H1 (cell line): ENCODE results near the gene ZBTB16. TPM values are rescaled to one million over a fixed set of nuclear protein-coding genes. Genes with fewer than 3 reads are reported as not detected.

ENCODE experiments used
- CTCF ChIA-PET: fragments of 300-600 bp; sonication (Branson Sonifier 250); formaldehyde crosslinking; loops from one replicate; lab custom pipeline; 2021; ENCODE audit not compliant: partially characterized antibody; lab: Charles Lee
- POLR2A ChIA-PET: fragments of 300-600 bp; sonication (Branson Sonifier 250); formaldehyde crosslinking; loops from one replicate; lab custom pipeline; 2021; ENCODE audit warnings: inconsistent platforms; ENCODE audit not compliant: partially characterized antibody; lab: Charles Lee
- DNase-seq, 2 experiments: peaks; one replicate each; pipeline versions ENCODE4 v3.0.0 to v3.0.0-alpha.2; 2010 to 2022; ENCODE audit warnings: low spot score in 2 of 2, low read depth in 1 of 2, mixed read lengths in 1 of 2
- FAIRE-seq: peaks from 2 replicates; lab custom pipeline; 2011; peaks lifted over from hg19 to GRCh38; lab: Jason Lieb, UNC
- H2AFZ ChIP-seq: 2 replicates; pipeline ENCODE4 v1.8.1; 2012; ENCODE audit warnings: low read length, inconsistent platforms
- H2AK5ac ChIP-seq: 2 replicates; pipeline ENCODE4 v1.6.1; 2013; ENCODE audit warnings: low read depth, low read length
- H2BK120ac ChIP-seq: replicated peaks from 2 replicates; pipeline ENCODE3; 2013; ENCODE audit warnings: low read depth, low read length, inconsistent platforms
- H2BK12ac ChIP-seq: 2 replicates; pipeline ENCODE4 v1.6.1; 2013; ENCODE audit warnings: low read depth, low read length
- H2BK15ac ChIP-seq: 2 replicates; pipeline ENCODE4 v1.6.1; 2013; ENCODE audit warnings: low read length
- H2BK20ac ChIP-seq: 2 replicates; pipeline ENCODE4 v1.6.1; 2013; ENCODE audit warnings: low read length
- H2BK5ac ChIP-seq: 2 replicates; pipeline ENCODE4 v1.6.1; 2013; ENCODE audit warnings: low read depth, low read length
- H3K14ac ChIP-seq: 2 replicates; pipeline ENCODE4 v1.6.1; 2013; ENCODE audit warnings: inconsistent platforms; ENCODE audit not compliant: insufficient read length
- H3K18ac ChIP-seq: 2 replicates; pipeline ENCODE4 v1.6.1; 2013; ENCODE audit warnings: low read length; ENCODE audit errors: extremely low read depth
- H3K23ac ChIP-seq: 2 replicates; pipeline ENCODE4 v1.6.1; 2013; ENCODE audit warnings: inconsistent platforms; ENCODE audit not compliant: insufficient read length
- H3K23me2 ChIP-seq: 2 replicates; pipeline ENCODE4 v1.6.1; 2013; ENCODE audit warnings: low read depth, low read length
- H3K27ac ChIP-seq: 2 replicates; pipeline ENCODE4 v1.6.1; 2011; ENCODE audit warnings: low read depth, low read length, inconsistent platforms
- H3K27me3 ChIP-seq, 4 experiments: replicated peaks in 1 of 4; 1 replicate in 1 of 4; 2 replicates in 3 of 4; pipeline versions ENCODE4 v1.6.1 to v1.8.1; 2011 to 2013; ENCODE audit warnings: low read length in 3 of 4, mild to moderate bottlenecking in 3 of 4, inconsistent platforms in 2 of 4, mixed read lengths in 2 of 4, moderate library complexity in 1 of 4; ENCODE audit not compliant: control insufficient read depth in 3 of 4, insufficient read depth in 3 of 4; ENCODE audit errors: extremely low read depth in 1 of 4
- H3K36me3 ChIP-seq, 4 experiments: 2 replicates each; pipeline versions ENCODE4 v1.6.1 to v1.8.1; 2011 to 2013; ENCODE audit warnings: mild to moderate bottlenecking in 4 of 4, low read length in 3 of 4, moderate library complexity in 2 of 4, control low read depth in 1 of 4, inconsistent platforms in 1 of 4; ENCODE audit not compliant: insufficient read depth in 4 of 4, control insufficient read depth in 2 of 4
- H3K4ac ChIP-seq: replicated peaks from 2 replicates; pipeline ENCODE3; 2013; ENCODE audit warnings: low read length, low read depth, mixed read lengths, inconsistent platforms; ENCODE audit not compliant: insufficient read length
- H3K4me1 ChIP-seq, 4 experiments: replicated peaks in 1 of 4; 1 replicate in 1 of 4; 2 replicates in 3 of 4; pipeline versions ENCODE4 v1.6.1 to v1.8.1; 2011 to 2013; ENCODE audit warnings: low read length in 3 of 4, inconsistent platforms in 2 of 4, mixed read lengths in 1 of 4; ENCODE audit not compliant: insufficient read depth in 4 of 4, control insufficient read depth in 3 of 4
- H3K4me2 ChIP-seq, 2 experiments: 2 replicates each; pipeline versions ENCODE4 v1.6.1 to v1.8.1; 2011 to 2013; ENCODE audit warnings: low read depth in 2 of 2, low read length in 2 of 2, control low read depth in 1 of 2, inconsistent platforms in 1 of 2, mild to moderate bottlenecking in 1 of 2; ENCODE audit not compliant: insufficient read depth in 1 of 2
- H3K4me3 ChIP-seq, 4 experiments: fragments of 200-600, 300-600 bp in 1 of 4; sonication (generic), shearing (Covaris generic), sonication (Bioruptor Twin) in 1 of 4; 2 replicates each; pipeline versions ENCODE4 v1.5.1 to v1.8.1; 2011 to 2016; ENCODE audit warnings: low read length in 4 of 4, low read depth in 3 of 4, control low read depth in 2 of 4, inconsistent platforms in 2 of 4, mild to moderate bottlenecking in 2 of 4, mixed read lengths in 1 of 4, moderate library complexity in 1 of 4; ENCODE audit not compliant: insufficient read depth in 2 of 4; ENCODE audit errors: extremely low read depth in 1 of 4
- H3K56ac ChIP-seq: replicated peaks from 2 replicates; pipeline ENCODE3; 2013; ENCODE audit warnings: low read depth, mild to moderate bottlenecking, mixed read lengths, low read length, inconsistent platforms; ENCODE audit not compliant: insufficient read length
- H3K79me1 ChIP-seq: 2 replicates; pipeline ENCODE4 v1.6.1; 2013; ENCODE audit warnings: low read depth, low read length, control low read depth
- H3K79me2 ChIP-seq, 2 experiments: 2 replicates each; pipeline versions ENCODE4 v1.6.1 to v1.8.1; 2012 to 2013; ENCODE audit warnings: low read length in 2 of 2, mild to moderate bottlenecking in 2 of 2, inconsistent platforms in 1 of 2; ENCODE audit not compliant: insufficient read depth in 2 of 2, control insufficient read depth in 1 of 2
- H3K9ac ChIP-seq, 4 experiments: replicated peaks in 1 of 4; 1 replicate in 1 of 4; 2 replicates in 3 of 4; pipeline versions ENCODE4 v1.6.1 to v1.8.1; 2011 to 2013; ENCODE audit warnings: low read depth in 3 of 4, low read length in 3 of 4, control low read depth in 2 of 4, mild to moderate bottlenecking in 2 of 4, moderate library complexity in 2 of 4, inconsistent platforms in 1 of 4; ENCODE audit errors: extremely low read depth in 1 of 4
- H3K9me3 ChIP-seq, 2 experiments: 2 replicates each; pipeline versions ENCODE4 v1.6.1 to v1.8.1; 2012 to 2013; ENCODE audit warnings: mild to moderate bottlenecking in 2 of 2, moderate library complexity in 2 of 2, control low read depth in 1 of 2, inconsistent platforms in 1 of 2, low read depth in 1 of 2, low read length in 1 of 2, mixed read lengths in 1 of 2; ENCODE audit not compliant: insufficient read depth in 2 of 2
- H4K20me1 ChIP-seq, 2 experiments: replicated peaks in 1 of 2; 2 replicates each; pipeline versions ENCODE3 to v1.8.1; 2011 to 2013; ENCODE audit warnings: inconsistent platforms in 2 of 2, low read length in 2 of 2, mild to moderate bottlenecking in 1 of 2; ENCODE audit not compliant: insufficient read depth in 2 of 2, control insufficient read depth in 1 of 2
- H4K5ac ChIP-seq: 2 replicates; pipeline ENCODE4 v1.6.1; 2013; ENCODE audit warnings: low read length, low read depth, mixed read lengths, inconsistent platforms; ENCODE audit not compliant: insufficient read length
- H4K8ac ChIP-seq: 2 replicates; pipeline ENCODE4 v1.8.0; 2013; ENCODE audit warnings: mild to moderate bottlenecking, moderate library complexity, low read length, inconsistent platforms; ENCODE audit not compliant: insufficient read depth; ENCODE audit errors: extremely low read depth
- H4K91ac ChIP-seq: replicated peaks from 2 replicates; pipeline ENCODE3; 2013; ENCODE audit warnings: low read length, mixed read lengths, inconsistent platforms; ENCODE audit not compliant: insufficient read length
- CBX8 ChIP-seq: fragments of 300-800, 300-1000 bp; sonication (generic); IDR thresholded peaks from 2 replicates; pipeline ENCODE4 v1.7.1; 2016; ENCODE audit warnings: low read depth, low read length, borderline replicate concordance
- EP300 ChIP-seq, 2 experiments: IDR thresholded peaks; 1 replicate in 1 of 2; 2 replicates in 1 of 2; pipeline ENCODE4 v1.6.1; 2011 to 2012; ENCODE audit warnings: low read depth in 2 of 2, low read length in 2 of 2, mild to moderate bottlenecking in 2 of 2, borderline replicate concordance in 1 of 2, inconsistent platforms in 1 of 2, moderate library complexity in 1 of 2
- FOSL1 ChIP-seq: IDR thresholded peaks from 2 replicates; pipeline ENCODE4 v1.6.1; 2011; ENCODE audit warnings: mild to moderate bottlenecking, low read depth, low read length, moderate library complexity; ENCODE audit not compliant: insufficient read depth
- HDAC2 ChIP-seq, 2 experiments: fragments of 300-600 bp in 1 of 2; sonication (generic) in 1 of 2; IDR thresholded peaks; 2 replicates each; pipeline ENCODE4 v1.6.1; 2011 to 2012; ENCODE audit warnings: low read depth in 2 of 2, low read length in 2 of 2, mild to moderate bottlenecking in 2 of 2, moderate library complexity in 2 of 2, borderline replicate concordance in 1 of 2, inconsistent platforms in 1 of 2
- JUND ChIP-seq: IDR thresholded peaks from 2 replicates; pipeline ENCODE4 v1.6.1; 2011; ENCODE audit warnings: mild to moderate bottlenecking, improper control_type of control experiment, low read length
- KDM4A ChIP-seq: IDR thresholded peaks from one replicate; pipeline ENCODE4 v1.7.1; 2012; ENCODE audit warnings: low read depth, mild to moderate bottlenecking, moderate library complexity, low read length, inconsistent platforms; ENCODE audit not compliant: severe bottlenecking
- NANOG ChIP-seq: IDR thresholded peaks from 2 replicates; pipeline ENCODE4 v1.6.1; 2011; ENCODE audit warnings: low read length, low read depth, mild to moderate bottlenecking, inconsistent platforms; ENCODE audit not compliant: insufficient read depth, poor library complexity, severe bottlenecking
- RNF2 ChIP-seq: fragments of 200-900, 300-1000 bp; sonication (generic); IDR thresholded peaks from 2 replicates; pipeline ENCODE4 v1.7.1; 2016; ENCODE audit warnings: borderline replicate concordance, low read depth, mild to moderate bottlenecking, antibody characterized with exemption, low read length; ENCODE audit not compliant: poor library complexity, severe bottlenecking; ENCODE audit errors: missing control alignments
- WGBS, 2 experiments: shearing (Covaris generic) in 1 of 2; methylation state at CpG; one replicate each; pipeline versions ENCODE4 v1.1.6 to v1.1.7; 2013 to 2015; ENCODE audit warnings: low lambda C conversion rate in 2 of 2, mixed read lengths in 2 of 2, inconsistent platforms in 1 of 2, low coverage in 1 of 2, missing lambda C conversion rate in 1 of 2; ENCODE audit not compliant: insufficient replicate concordance in 2 of 2, insufficient coverage in 1 of 2, insufficient read length in 1 of 2; ENCODE audit errors: extremely low coverage in 1 of 2, missing lambda C conversion rate in 1 of 2; 5-methylcytosine and 5-hydroxymethylcytosine counted together
- polyA plus RNA-seq, 7 experiments: library from polyadenylated mRNA; depleted of rRNA in 3 of 7; stranded (reverse) in 5 of 7; unstranded in 2 of 7; fragments of >200 nt in 5 of 7; fragments of 200-250 nt in 2 of 7; gene quantifications; 1 replicate in 5 of 7; 2 replicates in 1 of 7; 4 replicates in 1 of 7; pipeline versions ENCODE4 v1.2.1 to v1.2.3, GENCODE V29; 2011 to 2013; ENCODE audit warnings: missing spikeins in 2 of 7, mixed read lengths in 2 of 7
- total RNA-seq: library from RNA; stranded (reverse); fragmentation: NEBNext Ultra II Directional; extraction: Animal tissue kit (Norgen Biotek cat#: 25700); gene quantifications from 2 replicates; pipeline ENCODE4 v1.2.1, GENCODE V29; 2021
- TF ChIP-seq, protein P1 (sequence below): IDR thresholded peaks from 2 replicates; pipeline ENCODE4 v1.6.1; 2012; ENCODE audit warnings: low read length, inconsistent platforms
- TF ChIP-seq, protein P2 (sequence below): IDR thresholded peaks from 2 replicates; pipeline ENCODE4 v1.6.1; 2012; ENCODE audit warnings: inconsistent platforms

Gene ZBTB16
- total and polyA plus RNA-seq, 2 of the 8 experiments (the other 6 are each of a cell fraction or from before 2014, with no cell fraction given) = 0.12 to 0.61 TPM

GRCh38 chr11:114128399-114128798 lies 68.9 kb downstream of the ZBTB16 start:
- H3K4me1 ChIP-seq = no peaks in the 10 kb centered on the region
- TF ChIP-seq HDAC2 (IDR thresholded peaks at IDR 0.05; ENCODE audit: borderline replicate concordance in 1 of 2, low read depth in 2 of 2, low read length in 2 of 2) = no peak
- TF ChIP-seq, protein P1, sequence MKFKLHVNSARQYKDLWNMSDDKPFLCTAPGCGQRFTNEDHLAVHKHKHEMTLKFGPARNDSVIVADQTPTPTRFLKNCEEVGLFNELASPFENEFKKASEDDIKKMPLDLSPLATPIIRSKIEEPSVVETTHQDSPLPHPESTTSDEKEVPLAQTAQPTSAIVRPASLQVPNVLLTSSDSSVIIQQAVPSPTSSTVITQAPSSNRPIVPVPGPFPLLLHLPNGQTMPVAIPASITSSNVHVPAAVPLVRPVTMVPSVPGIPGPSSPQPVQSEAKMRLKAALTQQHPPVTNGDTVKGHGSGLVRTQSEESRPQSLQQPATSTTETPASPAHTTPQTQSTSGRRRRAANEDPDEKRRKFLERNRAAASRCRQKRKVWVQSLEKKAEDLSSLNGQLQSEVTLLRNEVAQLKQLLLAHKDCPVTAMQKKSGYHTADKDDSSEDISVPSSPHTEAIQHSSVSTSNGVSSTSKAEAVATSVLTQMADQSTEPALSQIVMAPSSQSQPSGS = no peak
- no peak for TF ChIP-seq KDM4A
- no peak for TF ChIP-seq RNF2
- no peak for TF ChIP-seq FOSL1
- TF ChIP-seq NANOG = no peak
- no peak for TF ChIP-seq JUND
- TF ChIP-seq CBX8 = no peak
- no peak for TF ChIP-seq EP300 (IDR thresholded peaks at IDR 0.05; ENCODE audit: borderline replicate concordance in 1 of 2, low read depth in 2 of 2, low read length in 2 of 2)
- TF ChIP-seq, protein P2, sequence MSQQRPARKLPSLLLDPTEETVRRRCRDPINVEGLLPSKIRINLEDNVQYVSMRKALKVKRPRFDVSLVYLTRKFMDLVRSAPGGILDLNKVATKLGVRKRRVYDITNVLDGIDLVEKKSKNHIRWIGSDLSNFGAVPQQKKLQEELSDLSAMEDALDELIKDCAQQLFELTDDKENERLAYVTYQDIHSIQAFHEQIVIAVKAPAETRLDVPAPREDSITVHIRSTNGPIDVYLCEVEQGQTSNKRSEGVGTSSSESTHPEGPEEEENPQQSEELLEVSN = no peak

More at GRCh38 chr11:114128399-114128798, 68.9 kb downstream of the ZBTB16 start:
- Histone ChIP-seq H2BK15ac (no peak overlapping the region), H2BK20ac (no peak overlapping the region), H3K27ac (no peak overlapping the region), H2BK12ac (no peak overlapping the region), H3K9me3 (no peaks in the 10 kb centered on the region), H3K14ac (no peak overlapping the region), H3K4ac (no peak overlapping the region), H2AK5ac (no peak overlapping the region), H3K9ac (no peak overlapping the region), H3K4me2 (no peak overlapping the region), H3K79me2 (no peaks in the 10 kb centered on the region), H3K4me3 (no peak overlapping the region), H4K5ac (no peak overlapping the region), H3K18ac (no peak overlapping the region), H2BK5ac (no peak overlapping the region), H3K56ac (no peak overlapping the region), H4K20me1 (no peaks in the 10 kb centered on the region), H3K36me3 (no peaks in the 10 kb centered on the region), H3K79me1 (no peaks in the 10 kb centered on the region), H3K27me3 (no peaks in the 10 kb centered on the region), H3K23ac (no peak overlapping the region), H4K8ac (no peak overlapping the region), H4K91ac (no peak overlapping the region), H2BK120ac (no peak overlapping the region), H3K23me2 (no peaks in the 10 kb centered on the region), H2AFZ (no peak overlapping the region)
- WGBS, 2 experiments = 90% methylated on average over 5 of the region's 5 CpGs; no CpG with 5 or more reads in 1 of the 2 experiments
- POLR2A ChIA-PET = interaction anchor here (1.1 kb wide), 1 partner anchor 16 kb away, joined by 4 read pairs; no protein-coding TSS in a partner anchor
- CTCF ChIA-PET = interaction anchor here (0.8 to 3.0 kb wide), 4 partner anchors 26 to 232 kb away, joined by 3 to 12 read pairs (median 3); no protein-coding TSS in a partner anchor
- no peak for DNase-seq
- no peak for FAIRE-seq
